ENCODE measurements around the gene STX5. TPM values are rescaled to one million over a fixed set of nuclear protein-coding genes. Genes with fewer than 3 reads are reported as not detected.

Gene STX5
- total RNA-seq, 2 experiments from 2014 or later = 30.6 to 41.0 TPM

DNA sequence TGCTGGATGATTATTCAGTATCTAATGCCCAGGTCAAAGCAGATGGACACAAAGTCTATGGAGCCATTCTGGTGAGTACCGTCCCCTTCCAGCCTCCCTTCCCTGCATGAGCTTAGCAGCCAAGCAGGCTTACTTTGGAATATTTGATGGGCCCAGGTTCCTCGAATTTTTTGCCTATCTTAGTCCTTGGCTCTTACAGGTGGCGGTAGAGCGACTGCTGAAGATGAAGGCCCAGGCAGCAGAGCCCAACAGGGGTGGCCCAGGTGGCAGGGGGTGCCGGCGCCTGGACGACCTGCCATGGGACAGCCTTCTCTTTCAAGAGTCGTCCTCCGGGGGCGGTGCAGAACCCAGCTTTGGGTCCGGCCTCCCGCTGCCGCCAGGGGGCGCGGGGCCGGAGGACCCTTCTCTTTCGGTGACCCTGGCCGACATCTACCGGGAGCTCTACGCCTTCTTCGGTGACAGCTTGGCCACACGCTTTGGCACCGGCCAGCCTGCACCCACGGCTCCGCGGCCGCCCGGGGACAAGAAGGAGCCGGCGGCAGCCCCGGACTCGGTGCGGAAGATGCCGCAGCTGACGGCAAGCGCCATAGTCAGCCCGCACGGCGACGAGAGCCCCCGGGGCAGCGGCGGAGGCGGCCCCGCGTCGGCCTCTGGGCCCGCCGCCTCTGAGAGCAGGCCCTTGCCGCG is 45.4 kb downstream of the STX5 start:
- Histone ChIP-seq H3K4me1 (ENCODE audit: insufficient read depth, low read length, poor library complexity, severe bottlenecking) (peaks cover 34% of the 10 kb centered on the region), H3K4me2 (ENCODE audit: low read length) (peak overlapping the region; percentile 80), H3K79me2 (ENCODE audit: insufficient read depth, low read depth, low read length) (peaks cover 29% of the 10 kb centered on the region; the same call in 1 of the 2 replicates), H3K27ac (ENCODE audit: low read depth, low read length, poor library complexity, severe bottlenecking) (peak overlapping the region; percentile 79), H3K36me3 (ENCODE audit: insufficient read depth, low read length) (peaks cover 56% of the 10 kb centered on the region), H3K9me2 (ENCODE audit: insufficient read depth, low read length) (no peaks in the 10 kb centered on the region), H4K20me1 (ENCODE audit: insufficient read depth, low read length) (no peaks in the 10 kb centered on the region), H3K4me3 (ENCODE audit: low read depth, low read length, poor library complexity, severe bottlenecking) (peak overlapping the region; percentile 97), H3K9me3 (ENCODE audit: low read length) (no peaks in the 10 kb centered on the region), H2AFZ (ENCODE audit: low read length) (peak overlapping the region; percentile 47; the same call in 1 of the 2 replicates)
- no TSS peak for BruUV-seq (replicated peaks)
- CTCF ChIA-PET (ENCODE audit: unreplicated experiment) = interaction anchor here (1.0 to 1.4 kb wide), 4 partner anchors 19 to 77 kb away, joined by 3 to 4 read pairs (median 3); partner anchors contain the start of gene NXF1
- DNase-seq (ENCODE audit: low spot score) = peak; percentile 92
- intact Hi-C loops (cut with micrococcal nuclease; ENCODE audit: unreplicated experiment) = loop anchor here (1.0 to 5.0 kb wide), 8 partner anchors 18 to 236 kb away; partner anchors contain the start of genes HNRNPUL2, NXF1, UBXN1 and WDR74
- POLR2A ChIA-PET = interaction anchor here (0.5 to 1.7 kb wide), 7 partner anchors 15 to 212 kb away, joined by 3 to 10 read pairs (median 4); partner anchors contain the start of genes TAF6L and ZBTB3
- no peak for TF ChIP-seq EZH2phosphoT487 (IDR thresholded peaks at IDR 0.05; ENCODE audit: borderline replicate concordance, low read depth, low read length)
- TF ChIP-seq, protein P1, sequence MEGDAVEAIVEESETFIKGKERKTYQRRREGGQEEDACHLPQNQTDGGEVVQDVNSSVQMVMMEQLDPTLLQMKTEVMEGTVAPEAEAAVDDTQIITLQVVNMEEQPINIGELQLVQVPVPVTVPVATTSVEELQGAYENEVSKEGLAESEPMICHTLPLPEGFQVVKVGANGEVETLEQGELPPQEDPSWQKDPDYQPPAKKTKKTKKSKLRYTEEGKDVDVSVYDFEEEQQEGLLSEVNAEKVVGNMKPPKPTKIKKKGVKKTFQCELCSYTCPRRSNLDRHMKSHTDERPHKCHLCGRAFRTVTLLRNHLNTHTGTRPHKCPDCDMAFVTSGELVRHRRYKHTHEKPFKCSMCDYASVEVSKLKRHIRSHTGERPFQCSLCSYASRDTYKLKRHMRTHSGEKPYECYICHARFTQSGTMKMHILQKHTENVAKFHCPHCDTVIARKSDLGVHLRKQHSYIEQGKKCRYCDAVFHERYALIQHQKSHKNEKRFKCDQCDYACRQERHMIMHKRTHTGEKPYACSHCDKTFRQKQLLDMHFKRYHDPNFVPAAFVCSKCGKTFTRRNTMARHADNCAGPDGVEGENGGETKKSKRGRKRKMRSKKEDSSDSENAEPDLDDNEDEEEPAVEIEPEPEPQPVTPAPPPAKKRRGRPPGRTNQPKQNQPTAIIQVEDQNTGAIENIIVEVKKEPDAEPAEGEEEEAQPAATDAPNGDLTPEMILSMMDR (conservative IDR thresholded peaks at IDR 0.05; ENCODE audit: low read length) = peak; percentile 90

DNA sequence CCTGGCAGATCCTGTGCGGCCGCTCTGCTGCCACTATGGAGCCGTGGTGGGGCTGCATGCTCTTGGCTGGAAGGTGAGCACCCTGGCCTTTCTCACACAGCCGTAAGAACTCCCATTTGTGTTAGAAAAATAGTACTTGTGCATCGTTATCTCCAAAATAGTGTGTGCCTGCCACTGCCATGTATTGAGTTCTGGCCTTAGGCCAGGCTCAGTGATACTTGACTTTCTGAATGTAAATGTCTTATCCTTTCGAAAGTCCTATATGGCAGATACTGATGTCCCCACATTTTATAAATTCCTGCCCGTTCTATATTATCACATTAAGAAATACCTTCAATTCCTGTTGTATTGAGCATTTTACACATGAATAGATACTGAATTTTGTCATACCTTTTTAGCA is 49.1 kb downstream of the STX5 start:
- Histone ChIP-seq H3K36me3 (ENCODE audit: insufficient read depth, low read length) (peaks cover 49% of the 10 kb centered on the region), H3K4me1 (ENCODE audit: insufficient read depth, low read length, poor library complexity, severe bottlenecking) (peaks cover 8% of the 10 kb centered on the region), H3K9me3 (ENCODE audit: low read length) (no peaks in the 10 kb centered on the region), H3K4me3 (ENCODE audit: low read depth, low read length, poor library complexity, severe bottlenecking) (no peak overlapping the region), H2AFZ (ENCODE audit: low read length) (no peak overlapping the region), H3K9me2 (ENCODE audit: insufficient read depth, low read length) (no peaks in the 10 kb centered on the region), H4K20me1 (ENCODE audit: insufficient read depth, low read length) (no peaks in the 10 kb centered on the region), H3K27ac (ENCODE audit: low read depth, low read length, poor library complexity, severe bottlenecking) (no peak overlapping the region), H3K4me2 (ENCODE audit: low read length) (no peak overlapping the region), H3K79me2 (ENCODE audit: insufficient read depth, low read depth, low read length) (peaks cover 5% of the 10 kb centered on the region; the same call in 1 of the 2 replicates)
- BruUV-seq (replicated peaks) = no TSS peak
- POLR2A ChIA-PET = interaction anchor here (0.6 kb wide), 1 partner anchor 20 kb away, joined by 4 read pairs; no protein-coding TSS in a partner anchor
- TF ChIP-seq EZH2phosphoT487 (IDR thresholded peaks at IDR 0.05; ENCODE audit: borderline replicate concordance, low read depth, low read length) = no peak
- TF ChIP-seq, protein P1 (conservative IDR thresholded peaks at IDR 0.05; ENCODE audit: low read length) = no peak
- intact Hi-C loops (cut with micrococcal nuclease; ENCODE audit: unreplicated experiment) = no loop called here
- CTCF ChIA-PET (ENCODE audit: unreplicated experiment) = no interaction called here
- no peak for DNase-seq (ENCODE audit: low spot score)

DNA sequence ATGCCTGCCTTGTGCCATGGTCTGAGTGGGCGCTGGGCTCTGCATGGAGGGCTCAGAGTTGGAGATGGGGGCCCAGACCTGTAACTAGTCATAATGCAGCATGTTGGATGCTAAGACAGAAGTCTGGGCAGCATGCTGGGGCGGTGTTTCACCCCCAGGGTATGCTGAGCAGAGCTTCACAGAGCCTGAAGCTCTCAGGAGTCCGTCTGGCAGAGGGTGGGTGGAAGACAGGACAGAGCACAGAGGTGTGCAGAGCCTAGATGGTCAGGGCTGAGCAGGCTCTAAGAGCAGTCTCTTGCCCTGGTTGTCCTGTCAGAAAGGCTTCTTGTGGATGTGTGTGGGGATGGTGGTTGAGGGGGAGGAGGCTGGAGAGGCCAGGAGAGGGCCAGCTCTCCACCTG is 53.4 kb downstream of the STX5 start:
- Histone ChIP-seq H3K27ac (ENCODE audit: low read depth, low read length, poor library complexity, severe bottlenecking) (no peak overlapping the region), H3K4me2 (ENCODE audit: low read length) (no peak overlapping the region), H3K79me2 (ENCODE audit: insufficient read depth, low read depth, low read length) (peaks cover 5% of the 10 kb centered on the region; the same call in 1 of the 2 replicates), H3K9me3 (ENCODE audit: low read length) (no peaks in the 10 kb centered on the region), H4K20me1 (ENCODE audit: insufficient read depth, low read length) (no peaks in the 10 kb centered on the region), H3K4me3 (ENCODE audit: low read depth, low read length, poor library complexity, severe bottlenecking) (no peak overlapping the region), H2AFZ (ENCODE audit: low read length) (no peak overlapping the region), H3K36me3 (ENCODE audit: insufficient read depth, low read length) (peaks cover 57% of the 10 kb centered on the region), H3K4me1 (ENCODE audit: insufficient read depth, low read length, poor library complexity, severe bottlenecking) (peaks cover 5% of the 10 kb centered on the region), H3K9me2 (ENCODE audit: insufficient read depth, low read length) (no peaks in the 10 kb centered on the region)
- ChIA-PET CTCF (ENCODE audit: unreplicated experiment) (no interaction called here), POLR2A (no interaction called here)
- no peak for DNase-seq (ENCODE audit: low spot score)
- no peak for TF ChIP-seq EZH2phosphoT487 (IDR thresholded peaks at IDR 0.05; ENCODE audit: borderline replicate concordance, low read depth, low read length)
- intact Hi-C loops (cut with micrococcal nuclease; ENCODE audit: unreplicated experiment) = no loop called here
- no TSS peak for BruUV-seq (replicated peaks)

Measured in OCI-LY7 (cell line).